8988T (cell line): ENCODE results near the gene KRTAP10-10.
"Not testable (repeated sequence)": the region's sequence is repeated elsewhere in the genome, so short reads cannot be mapped to it uniquely, and the experiment has no call there.

ENCODE experiments used
- DNase-seq: peaks from one replicate; pipeline ENCODE4 v3.0.0; 2011

Gene KRTAP10-10

DNA sequence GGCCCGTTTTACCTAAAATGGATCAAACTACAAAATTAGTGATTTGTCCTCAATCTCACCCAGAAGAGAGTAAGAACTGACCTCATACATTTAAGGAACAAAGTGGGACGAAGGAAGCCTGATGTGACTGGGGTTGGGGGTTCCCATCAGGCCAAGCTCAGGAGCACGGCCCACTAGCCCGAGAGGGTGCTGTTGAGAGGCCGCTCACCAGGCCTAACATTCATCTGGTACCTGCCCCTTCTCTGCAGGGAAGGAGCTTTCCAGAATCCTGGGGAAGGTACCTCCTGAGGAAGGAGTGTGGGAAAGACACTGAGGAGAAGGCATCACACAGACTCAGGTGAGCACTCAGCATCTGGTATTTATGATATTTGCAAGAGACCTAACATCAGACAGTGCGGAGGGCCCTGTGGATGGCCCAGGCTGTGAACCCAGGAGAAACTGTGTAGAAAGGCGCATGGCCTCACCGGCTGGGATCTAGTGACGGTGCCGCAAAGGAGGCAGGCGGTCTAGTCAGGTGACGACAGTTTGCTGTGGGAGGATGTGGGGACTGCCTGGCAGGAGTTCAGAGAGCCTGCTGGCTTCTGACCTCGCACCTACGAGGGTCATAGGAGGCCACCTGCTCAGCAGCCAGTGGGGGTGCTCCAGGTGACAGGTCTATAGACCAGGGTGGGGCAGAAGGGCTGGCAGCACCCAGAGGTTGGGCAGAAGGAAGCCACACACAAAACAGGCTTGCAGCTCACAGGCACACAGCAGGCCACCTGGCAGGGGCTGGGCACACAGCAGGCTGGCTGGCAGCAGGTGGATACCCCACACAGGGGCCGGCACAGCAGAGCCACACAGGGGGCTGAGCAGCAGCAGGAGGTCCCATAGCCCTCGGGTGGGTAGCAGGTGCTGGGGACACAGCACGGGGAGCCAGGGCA, 16.8 kb downstream of the KRTAP10-10 start:
- no peak for DNase-seq

DNA sequence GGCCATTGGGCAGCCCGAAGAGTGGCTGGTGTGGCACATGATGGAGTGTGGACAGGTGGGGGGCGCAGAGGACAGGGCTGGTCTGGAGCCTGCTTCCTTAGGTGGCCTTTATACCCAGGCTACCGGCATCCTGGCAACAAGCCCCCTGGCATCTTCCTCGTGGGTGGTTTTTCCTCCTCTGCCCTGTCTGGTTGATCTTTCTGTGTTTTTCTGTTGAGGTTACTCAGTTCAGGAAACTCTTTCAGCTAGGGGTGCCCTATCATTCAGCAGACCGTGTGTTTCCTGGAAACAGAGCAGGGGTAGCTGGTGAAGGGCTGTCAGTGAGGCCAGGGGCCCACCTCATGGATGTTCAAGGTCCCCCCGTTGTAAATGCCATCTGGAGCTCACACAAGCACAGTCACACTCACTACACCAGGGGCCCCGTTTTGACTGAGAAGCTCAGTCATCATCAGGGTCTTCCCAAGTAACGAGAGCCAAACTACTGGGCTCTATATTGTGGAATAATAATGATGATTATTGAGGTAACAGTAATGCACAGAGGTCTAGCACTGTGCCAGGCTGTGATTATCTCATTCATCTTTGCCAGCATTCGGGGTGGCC, 17.5 kb downstream of the KRTAP10-10 start, which contains the start of gene KRTAP12-4:
TSS of gene KRTAP12-4 (minus strand) at position 84 of the 600 bp plus-strand sequence. CDS start at position 39, 45 bp downstream.
- DNase-seq: no peak

DNA sequence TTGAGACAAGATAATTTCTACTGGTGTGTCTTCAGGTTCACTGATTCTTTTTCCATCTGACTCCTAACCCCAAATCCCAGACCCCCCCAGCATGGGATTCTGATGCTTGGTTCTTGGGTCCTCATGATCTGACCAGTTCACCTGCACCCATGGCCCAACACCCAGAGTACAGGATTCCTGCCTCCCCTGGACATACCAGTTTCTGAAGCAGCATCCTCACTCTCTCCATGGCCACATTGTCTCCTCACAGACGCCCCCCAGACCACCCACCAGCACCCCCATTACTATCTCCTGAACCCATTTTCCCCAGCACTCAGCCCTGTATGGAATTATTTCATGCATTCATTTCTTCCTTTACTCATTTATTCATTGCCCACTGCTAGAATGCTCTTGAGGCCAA, 19.7 kb downstream of the KRTAP10-10 start:
- DNase-seq: no peak

DNA sequence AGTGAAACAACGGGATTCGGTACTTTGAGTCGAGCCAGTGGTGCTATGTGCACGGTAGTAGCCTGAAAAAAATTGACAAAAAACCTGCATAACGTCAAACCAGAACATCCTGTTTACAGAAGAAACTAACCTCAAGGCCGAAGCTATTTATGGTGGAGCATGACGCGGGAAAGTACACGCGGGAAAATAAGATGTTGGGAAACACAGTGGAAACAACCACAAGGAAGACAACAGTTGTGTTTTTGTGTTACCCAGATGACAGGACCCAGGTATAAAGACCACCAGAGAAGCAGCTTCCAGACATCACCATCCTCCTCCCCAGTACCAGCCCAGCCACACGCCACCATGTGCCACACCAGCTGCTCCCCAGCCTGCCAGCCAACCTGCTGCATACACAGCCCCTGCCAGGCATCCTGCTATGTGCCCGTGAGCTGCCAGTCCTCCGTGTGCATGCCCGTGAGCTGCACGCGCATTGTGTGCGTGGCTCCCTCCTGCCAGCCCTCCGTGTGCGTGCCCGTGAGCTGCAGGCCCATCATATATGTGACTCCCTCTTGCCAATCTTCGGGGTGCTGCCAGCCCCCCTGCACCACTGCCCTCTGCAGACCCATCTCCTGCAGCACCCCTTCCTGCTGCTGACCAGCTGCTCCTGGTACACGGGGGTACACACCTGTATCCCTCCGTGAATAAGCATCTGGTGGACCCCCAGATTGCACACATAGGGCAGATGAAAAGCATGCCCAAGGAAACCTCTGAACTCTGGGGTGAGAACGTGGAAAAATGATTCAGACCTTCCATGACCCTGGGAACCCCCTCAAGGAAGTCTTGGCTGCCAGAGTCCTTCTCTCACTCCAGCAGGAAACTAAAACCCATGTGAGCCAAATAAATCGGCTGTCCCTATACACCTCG, 20.7 kb downstream of the KRTAP10-10 start, which contains the start of gene KRTAP12-3:
TSS of gene KRTAP12-3 (plus strand) at position 298 of the 906 bp plus-strand sequence. CDS start at position 346, 48 bp downstream.
- no peak for DNase-seq

DNA sequence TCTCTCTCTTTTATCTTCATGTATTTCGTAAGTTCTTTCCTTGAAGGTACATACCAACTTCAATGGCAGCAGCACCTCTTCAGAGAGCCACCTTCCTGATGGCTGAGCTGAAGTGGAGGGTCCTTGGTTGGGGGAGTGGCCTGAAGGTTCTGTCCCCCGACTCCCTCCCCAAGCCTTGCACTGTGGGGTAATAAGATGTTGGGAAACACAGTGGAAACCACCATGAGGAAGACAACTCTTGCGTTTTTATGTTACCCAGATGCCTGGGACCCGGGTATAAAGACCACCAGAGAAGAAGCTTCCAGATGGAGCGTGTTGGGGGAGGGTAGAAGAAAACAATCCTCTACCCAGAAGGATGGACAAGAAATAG, 21.4 kb downstream of the KRTAP10-10 start:
- DNase-seq: no peak

DNA sequence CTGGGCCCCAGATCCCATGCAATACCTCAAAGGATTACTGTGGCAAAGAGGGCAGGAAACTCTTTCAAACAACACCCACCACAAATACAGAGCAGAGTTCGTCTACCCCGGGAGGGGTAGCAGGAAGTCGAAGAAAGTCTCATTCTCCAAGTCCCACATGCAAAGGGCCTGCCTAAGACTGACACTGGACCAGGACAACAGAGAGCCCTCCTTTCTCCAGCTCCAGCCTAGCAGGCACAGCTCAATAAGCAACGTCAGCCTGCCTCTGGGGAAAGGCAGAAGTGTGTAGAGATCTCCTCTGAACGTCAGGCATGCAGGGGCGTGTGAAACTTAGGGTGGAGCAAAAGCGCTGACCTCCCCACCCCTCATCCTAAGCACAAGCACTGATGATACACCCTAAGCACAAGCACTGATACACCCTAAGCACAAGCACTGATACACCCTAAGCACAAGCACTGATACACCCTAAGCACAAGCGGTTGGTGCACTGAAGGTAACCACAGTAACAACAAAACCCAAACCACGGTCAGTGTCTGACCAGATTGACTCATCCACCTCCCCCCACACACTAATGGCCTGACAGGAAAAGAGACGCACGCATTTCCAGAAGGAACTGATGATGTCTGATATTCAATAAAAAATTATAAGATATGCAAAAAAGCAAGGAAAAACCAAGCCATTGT, 21.9 kb downstream of the KRTAP10-10 start:
- DNase-seq: no peak

DNA sequence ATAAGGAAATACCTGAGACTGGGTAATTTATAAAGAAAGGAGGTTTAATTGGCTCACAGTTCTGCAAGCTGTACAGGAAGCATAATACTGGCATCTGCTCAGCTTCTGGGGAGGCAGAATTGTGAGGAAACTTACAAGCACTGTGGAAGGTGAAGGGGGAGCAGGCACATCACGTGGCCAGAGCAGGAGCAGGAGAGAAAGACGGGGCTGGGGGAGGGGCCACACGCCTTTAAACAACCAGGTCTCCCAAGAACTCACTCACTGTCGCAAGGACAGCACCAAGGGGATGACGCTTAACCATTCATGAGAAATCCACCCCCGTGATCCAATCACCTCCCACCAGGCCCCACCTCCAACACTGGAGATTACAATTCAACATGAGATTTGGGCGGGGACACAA, 24.4 kb downstream of the KRTAP10-10 start:
- not testable (repeated sequence) for DNase-seq

DNA sequence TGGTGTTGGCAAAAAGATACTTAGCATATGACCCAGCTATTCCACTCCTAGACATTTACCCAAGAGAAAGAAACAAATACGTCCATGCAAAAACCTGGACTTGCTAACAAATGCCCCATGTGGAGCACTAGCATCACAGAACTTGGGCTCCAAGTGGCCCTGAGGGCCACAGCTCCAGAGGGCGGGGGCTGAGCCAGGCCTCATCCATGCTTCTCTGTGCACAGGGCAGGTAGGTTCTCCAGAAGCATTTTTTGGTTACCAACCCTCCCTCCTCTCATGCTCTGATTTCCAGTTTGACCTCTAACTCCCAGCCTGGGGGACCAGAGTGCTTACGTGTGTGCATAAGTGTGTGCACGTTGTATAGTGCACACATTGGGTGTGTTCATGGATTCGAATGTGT, 27.5 kb downstream of the KRTAP10-10 start:
- no peak for DNase-seq

DNA sequence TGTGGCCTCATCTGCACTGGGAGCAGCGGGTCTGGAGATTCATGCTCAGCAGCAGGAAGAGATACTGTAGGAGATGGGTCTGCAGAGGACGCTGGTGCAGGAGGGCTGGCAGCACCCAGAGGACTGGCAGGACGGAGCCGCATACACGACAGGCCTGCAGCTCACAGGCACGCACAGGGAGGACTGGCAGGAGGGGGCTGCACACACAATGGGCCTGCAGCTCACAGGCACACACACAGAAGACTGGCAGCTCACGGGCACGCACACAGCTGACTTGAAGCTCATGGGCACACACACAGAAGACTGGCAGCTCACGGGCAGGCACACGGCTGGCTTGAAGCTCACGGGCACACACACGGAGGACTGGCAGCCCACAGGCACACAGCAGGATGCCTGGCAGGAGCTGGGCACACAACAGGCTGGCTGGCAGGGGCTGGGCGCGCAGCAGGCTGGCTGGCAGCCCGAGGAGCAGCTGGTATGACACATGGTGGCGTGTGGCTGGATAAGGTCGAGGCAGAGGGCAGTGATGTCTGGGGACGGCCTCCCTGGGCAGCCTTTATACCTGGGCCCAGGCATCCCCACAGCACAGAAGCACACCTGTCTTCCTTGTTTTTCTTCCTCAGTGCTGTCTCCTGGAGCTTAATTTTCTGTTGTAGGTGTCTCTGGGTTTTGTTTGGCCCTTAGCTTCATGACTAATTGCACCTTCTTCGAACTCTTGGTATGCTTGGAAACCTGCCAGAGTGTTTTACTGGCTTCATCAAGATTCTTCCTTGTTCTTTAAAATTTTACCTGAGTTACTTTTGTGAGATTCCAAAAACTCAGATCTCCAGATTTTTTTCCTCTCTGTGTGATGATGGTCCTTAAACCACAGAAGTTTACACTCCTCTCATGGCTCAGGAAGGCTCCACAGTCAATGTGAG, 29.5 kb downstream of the KRTAP10-10 start, which contains the start of gene KRTAP12-2:
TSS of gene KRTAP12-2 (minus strand) at position 527 of the 920 bp plus-strand sequence. CDS start at position 486, 41 bp downstream.
- DNase-seq: no peak

DNA sequence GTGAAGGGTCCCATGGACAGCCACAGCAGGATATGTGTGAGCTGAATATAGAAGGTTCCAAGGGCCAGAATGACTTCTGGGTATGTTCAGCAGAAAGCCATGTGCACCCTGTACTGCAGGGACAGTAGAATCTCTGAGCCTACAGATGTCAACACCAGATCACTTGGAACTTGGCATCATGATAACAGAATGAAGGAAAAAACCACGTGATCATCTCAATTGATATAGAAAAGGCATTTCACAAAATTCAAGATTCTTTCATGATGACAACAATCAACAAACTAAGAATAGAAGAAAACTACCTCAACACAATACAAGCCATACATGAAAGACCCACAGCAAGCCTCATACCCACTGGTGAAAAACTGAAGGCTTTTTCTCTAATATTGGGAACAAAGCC, 30.5 kb downstream of the KRTAP10-10 start:
- no peak for DNase-seq

DNA sequence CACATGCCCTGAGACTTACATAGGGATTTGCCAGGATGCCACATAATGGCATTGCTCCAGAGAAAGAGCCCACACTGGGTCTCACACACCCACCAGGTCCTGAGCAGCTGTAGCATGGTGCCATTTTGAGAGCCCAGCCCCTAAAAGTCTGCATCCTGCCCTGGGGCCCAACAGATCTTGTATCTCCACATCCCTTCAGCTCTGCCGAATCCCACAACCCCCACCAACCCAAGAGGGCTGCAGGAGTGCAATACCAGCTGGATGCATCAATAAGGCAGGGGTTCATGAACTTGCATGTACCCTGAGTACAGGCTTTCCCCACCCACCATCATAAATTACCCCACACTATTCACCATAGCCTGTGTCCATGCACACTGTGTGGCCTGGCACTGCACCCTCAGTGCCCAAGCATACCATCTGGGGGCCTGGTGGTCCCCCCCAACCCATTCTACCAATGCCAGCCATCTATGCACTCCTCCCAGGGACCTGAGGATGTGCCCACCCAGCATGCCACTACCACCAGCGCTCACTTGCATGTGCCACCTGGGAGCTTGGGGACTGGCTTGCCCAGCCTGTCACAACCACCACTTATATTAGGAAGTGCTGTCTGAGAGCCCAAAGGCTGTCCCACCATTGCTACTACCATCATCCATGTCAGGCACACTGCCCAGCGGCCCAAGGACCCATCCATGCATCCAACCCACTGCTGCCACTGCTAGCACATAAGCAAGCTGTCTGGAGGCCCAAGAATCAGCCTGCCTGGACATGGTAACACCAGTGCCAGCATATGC, 33.7 kb downstream of the KRTAP10-10 start:
- no peak for DNase-seq

DNA sequence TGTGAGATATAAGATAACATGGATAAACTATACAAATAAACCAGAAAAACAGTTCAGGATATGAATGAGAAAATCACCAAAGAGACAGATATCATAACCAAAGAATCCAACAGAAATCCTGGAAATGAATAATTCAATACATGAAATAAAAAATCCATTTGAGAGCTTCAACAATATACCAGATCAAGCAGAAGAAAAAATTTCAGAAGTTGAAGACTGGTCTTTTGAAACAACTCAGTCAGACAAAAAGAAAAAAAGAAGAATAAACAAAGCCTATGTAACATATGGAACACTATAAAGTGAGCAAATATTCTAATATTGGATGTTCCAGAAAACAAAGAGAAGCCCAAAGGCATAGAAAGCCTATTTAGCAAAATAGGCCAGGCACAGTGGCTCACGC, 34.8 kb downstream of the KRTAP10-10 start:
- no peak for DNase-seq

DNA sequence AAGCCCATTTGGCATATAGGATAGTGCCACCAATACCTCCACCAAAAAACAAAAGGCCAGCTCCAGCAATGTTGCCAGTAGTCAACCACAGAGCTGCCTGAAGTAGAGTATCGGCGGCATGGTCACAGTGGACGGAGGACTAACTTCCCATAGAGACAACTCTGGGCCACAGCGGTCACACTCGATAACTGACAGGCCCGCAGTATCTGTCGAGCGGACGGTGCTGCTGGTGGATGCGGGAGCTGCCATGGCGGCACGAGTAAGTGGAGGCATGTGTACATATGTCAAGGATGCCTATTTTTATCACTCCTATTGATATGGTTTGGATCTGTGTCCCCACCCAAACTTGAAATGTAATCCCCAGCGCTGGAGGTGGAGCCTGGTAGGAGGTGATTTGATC, 40.7 kb downstream of the KRTAP10-10 start:
- DNase-seq: no peak

DNA sequence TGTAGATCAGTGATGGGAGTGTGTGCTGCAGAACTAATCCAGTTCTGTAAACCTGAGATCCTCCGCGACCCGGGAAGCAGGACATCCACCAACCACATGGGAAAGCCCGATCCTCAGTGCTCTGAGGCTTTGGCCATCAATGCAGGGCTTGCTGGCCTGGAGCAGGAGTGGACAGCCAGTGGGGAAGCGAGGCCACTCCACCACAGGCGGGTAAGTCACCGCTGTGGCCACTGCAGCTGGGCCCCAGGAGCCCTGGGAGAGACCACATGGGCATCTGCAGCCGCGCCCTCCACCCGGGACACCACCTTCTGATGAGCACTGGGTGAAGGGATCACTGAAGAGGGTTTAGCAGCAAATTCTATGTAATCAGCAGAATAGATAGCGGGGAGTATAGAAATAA, 44.0 kb downstream of the KRTAP10-10 start:
- no peak for DNase-seq

DNA sequence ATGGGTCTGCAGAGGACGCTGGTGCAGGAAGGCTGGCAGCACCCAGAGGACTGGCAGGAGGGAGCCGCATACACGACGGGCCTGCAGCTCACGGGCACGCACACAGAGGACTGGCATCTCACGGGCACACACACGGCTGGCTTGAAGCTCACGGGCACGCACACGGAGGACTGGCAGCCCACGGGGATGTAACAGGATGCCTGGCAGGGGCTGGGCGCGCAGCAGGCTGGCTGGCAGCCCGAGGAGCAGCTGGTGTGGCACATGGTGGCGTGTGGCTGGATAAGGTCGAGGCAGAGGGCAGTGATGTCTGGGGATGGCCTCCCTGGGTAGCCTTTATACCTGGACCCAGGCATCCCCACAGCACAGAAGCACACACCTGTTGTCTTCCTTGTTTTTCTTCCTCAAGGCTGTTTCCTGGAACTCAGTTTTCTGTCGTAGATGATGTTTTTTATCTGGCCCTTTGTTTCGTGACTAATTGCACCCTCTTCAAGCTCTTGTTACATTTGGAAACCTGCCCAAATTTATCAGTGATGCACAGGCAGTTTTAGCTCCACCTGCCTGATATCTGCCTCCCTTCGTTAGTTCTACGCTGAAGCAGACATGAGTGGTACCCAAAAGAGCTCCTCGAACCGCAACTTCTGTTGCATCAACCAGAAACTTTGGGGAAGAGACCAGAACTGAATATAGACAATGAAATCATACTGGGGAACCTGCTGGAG, 44.9 kb downstream of the KRTAP10-10 start, which contains the start of gene KRTAP12-1:
TSS of gene KRTAP12-1 (minus strand) at position 303 of the 719 bp plus-strand sequence. CDS start at position 263, 40 bp downstream.
- no peak for DNase-seq

DNA sequence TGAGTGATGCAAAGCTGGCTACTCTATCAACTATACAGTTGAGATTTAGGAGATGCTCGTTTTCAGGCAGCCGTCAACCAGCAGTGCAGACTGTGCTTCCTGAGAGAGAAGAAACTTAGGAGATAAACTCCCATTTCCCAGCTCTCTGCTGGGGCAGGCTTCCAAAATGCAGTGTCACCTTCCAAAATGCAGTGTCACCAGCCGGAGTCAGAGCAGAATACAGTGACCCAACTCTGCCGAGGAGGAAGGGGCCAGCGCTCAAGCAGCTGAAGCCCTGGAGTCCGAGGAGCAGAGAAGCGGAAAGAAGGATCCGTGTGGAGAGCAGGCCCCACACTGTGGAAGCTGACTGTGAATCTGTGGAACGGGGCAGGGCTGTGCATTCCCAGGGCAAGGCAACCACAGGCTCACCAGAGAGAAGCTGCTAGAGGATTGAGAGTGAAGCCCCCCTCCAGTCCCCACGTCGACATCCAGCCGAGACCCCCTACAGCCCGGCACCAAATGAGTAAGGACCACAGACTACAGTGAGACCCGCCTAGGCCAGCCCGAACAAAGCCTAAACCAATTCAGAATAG, 45.5 kb downstream of the KRTAP10-10 start:
- no peak for DNase-seq

DNA sequence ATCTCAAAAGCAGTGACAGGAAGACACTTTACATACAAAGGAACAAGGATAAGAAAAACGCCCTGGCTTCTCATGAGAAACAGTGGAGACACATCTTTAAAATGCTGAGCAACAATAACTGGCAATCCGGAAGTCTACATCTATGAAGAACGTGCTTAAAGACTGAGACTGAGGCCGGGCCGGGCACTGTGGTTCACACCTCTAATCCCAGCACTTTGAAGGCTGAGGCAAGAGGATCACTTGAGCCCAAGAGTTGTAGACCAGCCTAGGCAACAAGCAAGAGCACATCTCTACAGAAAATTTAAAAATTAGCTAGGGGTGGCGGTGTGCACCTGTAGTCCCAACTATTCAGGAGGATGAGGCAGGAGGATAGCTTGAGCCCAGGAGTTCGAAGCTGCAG, 46.9 kb downstream of the KRTAP10-10 start:
- no peak for DNase-seq

DNA sequence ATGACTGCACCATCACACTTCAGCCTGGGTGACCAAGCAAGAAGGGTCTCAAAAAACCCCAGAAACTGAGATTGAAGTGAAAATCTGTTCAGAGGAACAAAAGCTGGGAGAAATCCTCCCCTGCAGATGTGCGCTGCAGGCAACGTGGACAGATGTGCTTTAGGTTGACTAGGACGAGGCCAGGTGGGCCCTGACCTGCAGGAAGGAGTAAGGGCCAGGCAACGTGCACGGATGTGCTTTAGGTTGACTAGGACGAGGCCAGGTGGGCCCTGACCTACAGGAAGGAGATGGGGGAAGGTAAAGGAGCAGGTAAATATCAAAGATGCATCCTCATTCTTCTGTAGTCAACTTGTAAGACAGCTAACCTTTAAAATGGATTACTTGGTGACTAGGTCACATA, 47.3 kb downstream of the KRTAP10-10 start:
- DNase-seq: no peak

DNA sequence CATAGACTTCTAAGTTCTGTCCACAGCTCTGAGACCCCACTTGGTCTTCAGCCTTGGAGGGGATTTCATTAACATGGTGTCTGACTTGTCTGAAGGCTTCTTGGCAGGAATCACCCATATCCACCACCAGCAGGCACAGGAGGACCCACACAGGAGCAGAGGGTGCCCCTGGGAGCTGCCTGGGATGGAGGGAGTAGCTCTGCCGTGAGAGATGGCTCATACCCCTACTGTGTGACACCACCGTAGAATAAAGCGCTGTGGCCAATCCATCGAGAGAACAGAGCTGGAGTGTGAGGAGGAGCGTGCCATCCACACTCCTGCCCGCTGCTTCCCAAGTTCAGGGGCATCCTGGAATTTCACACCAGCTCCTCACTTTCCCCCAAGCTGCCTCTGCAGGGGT, 47.9 kb downstream of the KRTAP10-10 start:
- not testable (repeated sequence) for DNase-seq
